Mucosa of stomach (tissue), 1 donor: ENCODE results near the gene ARPC5L.
"Not testable (repeated sequence)": the region's sequence is repeated elsewhere in the genome, so short reads cannot be mapped to it uniquely, and the experiment has no call there.

Experiments used
- H3K27me3 ChIP-seq: one replicate; pipeline ENCODE4 v1.7.0; 2013; ENCODE audit warnings: mild to moderate bottlenecking, low read length; ENCODE audit not compliant: control insufficient read depth, insufficient read depth
- H3K36me3 ChIP-seq: one replicate; pipeline ENCODE4 v1.7.0; 2013; ENCODE audit warnings: low read length; ENCODE audit not compliant: control insufficient read depth, insufficient read depth
- H3K4me1 ChIP-seq: one replicate; pipeline ENCODE4 v1.7.0; 2013; ENCODE audit warnings: mild to moderate bottlenecking, low read length; ENCODE audit not compliant: control insufficient read depth, insufficient read depth
- H3K4me3 ChIP-seq: one replicate; pipeline ENCODE4 v1.7.0; 2013; ENCODE audit warnings: low read length
- H3K9ac ChIP-seq: one replicate; pipeline ENCODE4 v1.7.0; 2013; ENCODE audit warnings: mild to moderate bottlenecking, low read length, moderate library complexity
- H3K9me3 ChIP-seq: one replicate; pipeline ENCODE4 v1.7.0; 2013; ENCODE audit warnings: mild to moderate bottlenecking, low read length, moderate library complexity; ENCODE audit not compliant: control insufficient read depth
- donor health status: Pancreatic carcinoma.

Gene ARPC5L

GRCh38 chr9:124846467-124846866 is 15.5 kb upstream of the ARPC5L start:
- H3K4me1 ChIP-seq, H3K9me3 ChIP-seq, H3K36me3 ChIP-seq, H3K27me3 ChIP-seq, H3K9ac ChIP-seq, H3K4me3 ChIP-seq: not testable (repeated sequence)

- Histone ChIP-seq H3K4me1 (no peaks in the 10 kb centered on the region), H3K36me3 (no peaks in the 10 kb centered on the region), H3K27me3 (peaks cover 7% of the 10 kb centered on the region), H3K9me3 (no peaks in the 10 kb centered on the region), H3K4me3 (no peak overlapping the region), H3K9ac (no peak overlapping the region)
These were observed 15.0 kb upstream of the ARPC5L start for GRCh38 chr9:124846969-124847368.

- H3K36me3 ChIP-seq = no peaks in the 10 kb centered on the region
- no peaks in the 10 kb centered on the region for H3K9me3 ChIP-seq
- peaks cover 12% of the 10 kb centered on the region for H3K27me3 ChIP-seq
- peaks cover 12% of the 10 kb centered on the region for H3K4me1 ChIP-seq
- no peak overlapping the region for H3K9ac ChIP-seq
- no peak overlapping the region for H3K4me3 ChIP-seq
These were observed 12.1 kb upstream of the ARPC5L start for GRCh38 chr9:124849801-124850200.

- Histone ChIP-seq H3K9ac (peak overlapping the region; percentile 65), H3K4me3 (peak overlapping the region; percentile 7), H3K27me3 (peaks cover 12% of the 10 kb centered on the region), H3K9me3 (no peaks in the 10 kb centered on the region), H3K36me3 (no peaks in the 10 kb centered on the region), H3K4me1 (peaks cover 12% of the 10 kb centered on the region)
These were observed 9.7 kb upstream of the ARPC5L start for GRCh38 chr9:124852121-124852828.

- Histone ChIP-seq H3K36me3 (peaks cover 1% of the 10 kb centered on the region), H3K9ac (peak within 1 kb of the TSS; percentile 65), H3K27me3 (peaks cover 12% of the 10 kb centered on the region), H3K4me3 (peak within 1 kb of the TSS; percentile 7), H3K4me1 (peaks cover 12% of the 10 kb centered on the region), H3K9me3 (no peaks in the 10 kb centered on the region)
These were observed 8.9 kb upstream of the ARPC5L start, which contains the start of gene WDR38 for GRCh38 chr9:124852829-124853531. WDR38 (plus strand) TSS chr9:124853460; CDS start chr9:124853532, 72 bp downstream.

- Histone ChIP-seq H3K4me3 (peak overlapping the region; percentile 7), H3K9me3 (no peaks in the 10 kb centered on the region), H3K9ac (peak overlapping the region; percentile 65), H3K4me1 (peaks cover 12% of the 10 kb centered on the region), H3K36me3 (peaks cover 8% of the 10 kb centered on the region), H3K27me3 (peaks cover 12% of the 10 kb centered on the region)
These were observed 8.3 kb upstream of the ARPC5L start for GRCh38 chr9:124853605-124854143.

GRCh38 chr9:124854161-124854560 is 7.8 kb upstream of the ARPC5L start:
- H3K4me1 ChIP-seq = peaks cover 12% of the 10 kb centered on the region
- H3K9ac ChIP-seq = no peak overlapping the region
- H3K4me3 ChIP-seq = no peak overlapping the region
- H3K27me3 ChIP-seq = peaks cover 12% of the 10 kb centered on the region
- no peaks in the 10 kb centered on the region for H3K9me3 ChIP-seq
- peaks cover 8% of the 10 kb centered on the region for H3K36me3 ChIP-seq

GRCh38 chr9:124854822-124855221 is 7.1 kb upstream of the ARPC5L start:
- peaks cover 10% of the 10 kb centered on the region for H3K27me3 ChIP-seq
- H3K4me3 ChIP-seq = no peak overlapping the region
- peaks cover 14% of the 10 kb centered on the region for H3K36me3 ChIP-seq
- peaks cover 12% of the 10 kb centered on the region for H3K4me1 ChIP-seq
- no peak overlapping the region for H3K9ac ChIP-seq
- H3K9me3 ChIP-seq = no peaks in the 10 kb centered on the region

GRCh38 chr9:124855566-124855943 is 6.4 kb upstream of the ARPC5L start:
- Histone ChIP-seq H3K9ac (no peak overlapping the region), H3K36me3 (peaks cover 21% of the 10 kb centered on the region), H3K4me1 (peaks cover 18% of the 10 kb centered on the region), H3K27me3 (peaks cover 9% of the 10 kb centered on the region), H3K9me3 (no peaks in the 10 kb centered on the region), H3K4me3 (no peak overlapping the region)

GRCh38 chr9:124855944-124856765 is 5.8 kb upstream of the ARPC5L start:
- Histone ChIP-seq H3K4me3 (no peak overlapping the region), H3K36me3 (peaks cover 21% of the 10 kb centered on the region), H3K27me3 (peaks cover 9% of the 10 kb centered on the region), H3K9ac (no peak overlapping the region), H3K9me3 (no peaks in the 10 kb centered on the region), H3K4me1 (peaks cover 24% of the 10 kb centered on the region)

- H3K27me3 ChIP-seq = peaks cover 5% of the 10 kb centered on the region
- H3K4me1 ChIP-seq = peaks cover 21% of the 10 kb centered on the region
- H3K4me3 ChIP-seq = no peak overlapping the region
- no peak overlapping the region for H3K9ac ChIP-seq
- peaks cover 21% of the 10 kb centered on the region for H3K36me3 ChIP-seq
- no peaks in the 10 kb centered on the region for H3K9me3 ChIP-seq
These were observed 4.3 kb upstream of the ARPC5L start for GRCh38 chr9:124857533-124858162.
